ENCODE results near the gene SPG11.
"Not testable (repeated sequence)": the region's sequence is repeated elsewhere in the genome, so short reads cannot be mapped to it uniquely, and the experiment has no call there.

DNA sequence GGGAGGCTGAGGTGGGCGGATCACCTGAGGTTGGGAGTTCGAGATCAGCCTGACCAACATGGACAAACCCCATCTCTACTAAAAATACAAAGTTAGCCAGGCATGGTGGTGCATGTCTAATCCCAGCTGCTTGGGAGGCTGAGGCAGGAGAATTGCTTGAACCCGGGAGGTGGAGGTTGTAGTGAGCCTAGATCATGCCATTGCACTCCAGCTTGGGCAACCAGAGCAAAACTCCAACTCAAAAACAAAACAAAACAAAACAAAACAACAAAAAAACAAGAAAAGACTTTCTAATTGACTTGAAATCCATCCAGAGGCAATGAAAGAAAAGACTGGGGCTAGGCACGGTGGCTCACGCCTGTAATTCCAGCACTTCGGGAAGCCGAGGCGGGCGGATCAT lies 114.3 kb downstream of the SPG11 start:
- TF ChIP-seq EZH2 (IDR thresholded peaks at IDR 0.05; ENCODE audit: insufficient read depth, poor library complexity, severe bottlenecking); EZH2phosphoT487 (IDR thresholded peaks at IDR 0.05; ENCODE audit: insufficient read depth, low read depth): not testable (repeated sequence)

Data from GM23248 (cell line).